NCI-H1092 (cell line): ENCODE measurements around the gene FOXK2.

Experiments
- DNase-seq: peaks from one replicate; lab custom pipeline; 2025; lab: John Stamatoyannopoulos, UW

Gene FOXK2

GRCh38 chr17:82518826-82519810, at the start of gene FOXK2:
TSS of gene FOXK2 (plus strand) at chr17:82519732. CDS start at chr17:82519889, 157 bp downstream.
- DNase-seq = peak; percentile 94

GRCh38 chr17:82470065-82470464, 49.5 kb upstream of the FOXK2 start:
- no peak for DNase-seq

DNA sequence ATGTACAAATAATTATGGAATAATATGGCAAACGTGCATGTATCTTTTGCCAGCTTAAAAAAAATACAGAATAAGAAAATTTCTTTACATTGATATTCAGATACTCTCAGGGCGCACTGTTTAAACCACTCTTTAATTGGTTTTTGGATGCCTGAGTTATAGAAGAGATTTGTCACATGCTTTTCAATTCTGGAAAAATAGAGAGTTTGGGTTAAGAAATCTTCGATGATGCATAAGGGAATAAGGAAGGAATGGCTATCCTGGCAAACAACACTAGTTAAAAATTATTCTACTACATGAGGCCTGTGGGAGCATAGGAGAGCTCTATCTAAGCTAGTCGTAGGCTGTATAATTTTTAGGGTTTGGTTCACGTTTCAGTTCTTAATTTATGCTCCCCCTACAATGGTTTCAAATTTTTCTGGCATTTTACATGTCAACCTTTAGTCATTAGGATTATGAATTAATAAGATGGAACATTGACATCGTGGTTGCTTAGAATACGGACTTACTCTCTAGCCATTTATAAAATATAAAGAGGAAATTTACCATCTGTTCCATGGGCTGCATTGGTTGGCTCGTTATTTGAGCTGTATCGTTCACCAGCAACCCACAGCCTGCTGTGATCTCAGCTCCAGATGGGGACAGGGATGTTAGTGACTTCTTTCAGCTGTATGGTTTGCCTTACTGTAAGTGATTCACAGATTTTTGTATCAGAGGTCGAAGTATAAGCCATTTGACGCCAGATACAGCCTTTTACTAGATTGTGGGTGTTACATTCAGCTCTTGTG, 45.1 kb upstream of the FOXK2 start:
- no peak for DNase-seq

DNA sequence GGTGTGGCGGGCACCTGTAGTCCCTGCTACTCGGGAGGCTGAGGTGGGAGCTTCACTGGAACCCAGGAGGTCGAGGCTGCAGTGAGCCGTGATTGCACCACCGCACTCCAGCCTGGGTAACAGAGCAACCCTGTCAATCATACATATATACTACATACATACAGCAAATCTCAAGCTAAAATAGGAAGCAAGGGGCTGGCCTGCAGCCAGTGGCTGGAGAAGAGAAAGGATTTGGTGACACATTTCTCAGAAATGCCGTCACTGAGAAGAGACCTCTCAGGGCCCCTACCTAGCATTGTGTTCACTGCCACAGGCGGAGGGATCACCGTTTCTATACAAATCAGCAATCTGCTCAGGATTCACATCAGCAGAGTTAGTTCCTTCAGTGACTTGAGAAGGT, 44.1 kb upstream of the FOXK2 start:
- no peak for DNase-seq

- DNase-seq = no peak
Measured at GRCh38 chr17:82477934-82478333, 41.6 kb upstream of the FOXK2 start.

DNA sequence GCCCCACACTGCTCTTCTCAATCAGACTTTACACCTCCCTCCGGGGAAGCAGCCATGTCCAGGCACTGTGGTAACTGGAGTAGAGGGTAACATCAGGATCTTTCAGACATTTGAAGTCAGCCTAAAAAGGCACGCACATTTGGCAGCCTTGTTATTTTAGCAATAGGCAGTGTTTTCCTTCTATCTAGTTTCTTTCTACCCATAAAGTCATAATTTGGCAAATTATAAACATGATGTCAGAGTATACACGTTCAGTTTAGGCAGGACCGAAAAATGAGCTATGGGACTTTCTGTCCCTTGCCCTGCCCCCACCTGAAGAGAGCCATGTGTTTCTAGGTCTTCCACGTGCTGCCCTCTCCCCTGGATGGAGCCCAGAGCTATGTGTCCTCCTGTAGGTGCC, 39.9 kb upstream of the FOXK2 start:
- DNase-seq = no peak

GRCh38 chr17:82480318-82480717, 39.2 kb upstream of the FOXK2 start:
- no peak for DNase-seq

- DNase-seq = no peak
Measured at GRCh38 chr17:82483204-82483660, 36.3 kb upstream of the FOXK2 start.

GRCh38 chr17:82483836-82484235, 35.7 kb upstream of the FOXK2 start:
- DNase-seq = no peak

DNA sequence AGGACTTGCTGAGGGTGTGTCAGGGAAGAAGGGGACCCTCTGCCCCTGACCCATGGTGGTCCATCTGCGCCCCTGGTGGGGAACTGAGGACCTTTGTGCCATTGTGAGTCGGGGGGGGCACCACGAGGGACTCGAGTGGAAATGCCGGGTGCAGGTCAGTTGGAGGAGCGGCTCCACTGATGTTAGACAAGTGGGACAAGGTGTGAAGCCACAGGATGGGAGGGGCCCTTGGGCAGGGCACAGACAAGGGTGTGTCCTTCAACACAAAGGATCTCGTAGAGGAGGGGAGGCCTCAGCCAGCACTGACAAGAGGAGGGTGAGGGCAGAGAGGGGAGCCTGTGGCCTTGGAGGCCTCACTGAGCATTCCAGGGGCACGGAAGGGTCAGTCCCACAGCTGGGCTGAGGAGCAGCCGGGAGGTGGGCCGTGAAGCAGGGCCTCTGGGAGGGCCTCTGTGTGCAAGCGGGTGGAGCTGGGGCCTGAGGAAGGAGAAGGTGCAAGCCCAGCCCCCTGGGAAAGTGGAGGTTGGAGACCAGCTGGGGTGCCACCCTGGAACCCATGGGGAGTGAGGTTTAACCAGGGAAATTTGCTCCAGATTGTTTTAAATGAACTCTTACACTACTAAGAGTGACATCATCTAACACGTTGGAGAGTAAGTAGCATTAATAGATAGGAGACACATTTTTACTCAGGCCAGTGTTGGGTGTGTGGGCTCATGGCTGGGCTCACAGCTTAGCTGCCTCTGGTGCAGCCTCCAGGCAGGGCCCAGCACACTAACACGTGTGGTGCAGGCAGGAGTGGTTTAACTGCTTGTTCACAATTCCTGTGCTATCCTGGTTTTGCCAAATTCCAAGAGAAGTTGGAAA, 33.1 kb upstream of the FOXK2 start:
- DNase-seq = no peak

DNA sequence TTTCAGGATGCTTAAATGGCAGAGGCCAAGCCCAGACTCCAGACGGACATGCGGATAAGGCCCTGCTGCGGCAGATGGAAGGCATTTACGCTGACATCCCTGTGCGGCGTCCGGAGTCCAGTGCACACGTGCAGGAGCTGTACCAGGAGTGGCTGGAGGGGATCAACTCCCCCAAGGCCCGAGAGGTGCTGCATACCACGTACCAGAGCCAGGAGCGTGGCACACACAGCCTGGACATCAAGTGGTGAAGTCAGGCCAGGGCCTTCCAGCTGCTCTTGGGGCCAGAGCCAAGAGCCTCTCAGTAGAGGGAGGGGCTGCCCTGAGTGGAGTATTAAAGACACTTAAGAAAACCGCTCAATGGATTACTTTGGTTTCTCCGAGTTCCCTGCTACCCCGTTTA, 31.6 kb upstream of the FOXK2 start:
- no peak for DNase-seq

DNA sequence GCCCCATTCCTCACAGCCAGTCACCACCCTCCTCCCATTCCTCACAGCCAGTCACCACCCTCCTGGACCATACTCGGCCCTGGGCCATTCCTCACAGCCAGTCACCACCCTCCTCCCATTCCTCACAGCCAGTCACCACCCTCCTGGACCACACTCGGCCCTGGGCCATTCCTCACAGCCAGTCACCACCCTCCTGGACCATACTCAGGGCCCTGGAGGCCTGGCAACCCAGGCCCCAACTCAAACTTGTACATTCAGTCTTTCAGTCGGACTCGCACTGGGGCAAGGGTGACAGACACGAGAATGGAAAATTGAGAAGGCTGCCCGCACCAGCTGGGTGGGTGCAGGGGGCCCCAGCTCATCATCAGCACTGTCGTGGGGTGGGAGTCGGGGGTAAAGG, 30.4 kb upstream of the FOXK2 start:
- DNase-seq = no peak

DNA sequence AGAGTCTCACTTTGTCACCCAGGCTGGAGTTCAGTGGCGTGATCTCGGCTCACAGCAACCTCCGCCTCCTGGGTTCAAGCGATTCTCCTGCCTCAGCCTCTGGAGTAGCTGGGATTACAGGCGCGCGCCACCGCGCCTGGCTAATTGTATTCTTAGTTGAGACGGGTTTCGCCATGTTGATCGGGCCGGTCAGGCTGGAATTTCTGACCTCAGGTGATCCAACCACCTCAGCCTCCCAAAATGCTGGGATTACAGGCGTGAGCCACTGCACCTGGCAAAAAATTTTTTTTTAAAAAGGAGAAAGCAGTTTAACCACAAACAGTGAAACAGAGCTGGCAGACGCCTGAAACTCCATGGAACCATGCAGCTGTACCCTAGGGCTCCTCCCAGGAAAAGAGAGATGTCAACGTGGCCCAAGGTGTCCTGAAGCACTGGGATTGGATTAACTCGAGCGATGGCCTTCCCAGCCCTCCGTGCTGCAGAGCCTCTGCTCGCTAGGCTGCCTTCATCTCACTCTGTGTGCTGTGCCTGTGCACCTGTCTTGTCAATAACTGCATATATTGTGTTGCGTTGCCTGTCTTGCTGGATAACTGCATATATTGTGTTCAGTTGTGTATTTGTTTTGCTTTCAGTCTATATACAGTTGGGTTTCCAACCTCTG, 29.6 kb upstream of the FOXK2 start:
- no peak for DNase-seq

- DNase-seq = no peak
Measured at GRCh38 chr17:82490512-82491195, 28.9 kb upstream of the FOXK2 start.

DNA sequence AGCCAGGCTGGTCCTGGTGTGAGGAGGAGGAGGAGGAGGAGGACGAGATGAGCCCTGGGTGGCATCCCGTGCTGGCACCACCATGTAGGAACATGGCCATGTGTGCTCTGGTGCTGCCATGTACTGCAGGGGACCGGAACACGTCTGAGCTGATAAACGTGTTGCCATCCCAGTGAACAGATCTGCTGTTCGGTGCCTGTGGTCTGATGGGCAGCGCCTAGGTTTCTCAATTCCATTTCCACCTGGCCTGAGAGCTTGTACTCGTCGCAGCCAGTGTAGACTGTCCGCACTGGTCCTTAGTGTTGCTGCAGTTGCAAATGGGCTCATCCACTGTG, 28.4 kb upstream of the FOXK2 start:
- DNase-seq = no peak

- DNase-seq = no peak
Measured at GRCh38 chr17:82491533-82491932, 28.0 kb upstream of the FOXK2 start.

DNA sequence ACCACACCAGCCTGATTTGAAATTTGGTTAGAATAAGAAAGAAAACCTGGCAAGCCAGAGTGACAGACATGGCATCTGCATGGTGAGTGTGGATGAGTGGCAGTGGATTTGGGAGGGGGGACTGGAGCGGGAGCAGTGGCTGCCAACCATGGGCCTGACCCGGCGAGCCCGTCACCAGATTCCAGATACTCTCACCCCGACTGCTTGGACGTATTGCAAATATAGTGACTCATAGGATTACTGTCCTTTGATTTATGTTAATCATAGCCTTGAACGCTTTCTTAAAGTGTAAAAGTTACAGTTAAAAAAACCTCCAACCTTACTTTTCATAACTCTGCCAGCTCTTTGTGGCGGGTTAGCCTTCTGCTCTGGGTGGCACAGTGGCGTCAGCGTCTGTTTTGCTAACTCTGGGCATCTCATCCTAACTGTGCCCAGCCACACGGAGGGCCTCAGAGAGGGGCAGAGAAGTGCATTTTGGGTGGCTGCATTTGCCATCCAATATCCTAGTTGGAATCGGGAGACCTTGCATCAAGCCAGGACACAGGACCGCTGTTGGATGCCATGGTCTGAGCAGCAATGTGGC, 26.8 kb upstream of the FOXK2 start:
- no peak for DNase-seq

DNA sequence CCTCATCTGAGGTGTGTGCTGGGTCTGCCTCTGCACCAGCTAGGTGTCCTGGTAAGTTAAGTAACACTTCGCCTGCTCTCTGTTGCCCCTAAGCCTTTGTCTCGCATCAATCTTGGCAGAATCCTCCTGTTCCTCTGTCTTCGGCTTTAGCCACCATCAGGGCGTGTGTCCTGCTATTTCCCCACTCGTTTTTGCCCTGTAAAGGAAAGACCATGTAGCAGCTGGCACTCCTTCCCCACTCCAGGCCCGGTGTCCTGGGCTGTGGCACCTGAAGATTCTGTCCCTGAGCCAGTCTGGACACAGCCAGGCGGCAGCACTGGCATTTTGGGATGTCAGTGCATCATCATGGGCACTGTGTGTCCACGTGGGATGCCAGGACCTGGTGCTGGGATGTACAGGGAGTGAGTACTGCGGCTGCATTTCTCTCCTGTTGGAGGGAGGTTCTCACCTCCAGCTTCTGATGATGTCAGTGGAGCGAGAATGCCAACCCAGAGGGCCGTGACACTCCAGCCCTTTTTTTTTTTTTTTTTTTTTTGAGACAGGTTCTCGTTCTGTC, 26.2 kb upstream of the FOXK2 start:
- no peak for DNase-seq

DNA sequence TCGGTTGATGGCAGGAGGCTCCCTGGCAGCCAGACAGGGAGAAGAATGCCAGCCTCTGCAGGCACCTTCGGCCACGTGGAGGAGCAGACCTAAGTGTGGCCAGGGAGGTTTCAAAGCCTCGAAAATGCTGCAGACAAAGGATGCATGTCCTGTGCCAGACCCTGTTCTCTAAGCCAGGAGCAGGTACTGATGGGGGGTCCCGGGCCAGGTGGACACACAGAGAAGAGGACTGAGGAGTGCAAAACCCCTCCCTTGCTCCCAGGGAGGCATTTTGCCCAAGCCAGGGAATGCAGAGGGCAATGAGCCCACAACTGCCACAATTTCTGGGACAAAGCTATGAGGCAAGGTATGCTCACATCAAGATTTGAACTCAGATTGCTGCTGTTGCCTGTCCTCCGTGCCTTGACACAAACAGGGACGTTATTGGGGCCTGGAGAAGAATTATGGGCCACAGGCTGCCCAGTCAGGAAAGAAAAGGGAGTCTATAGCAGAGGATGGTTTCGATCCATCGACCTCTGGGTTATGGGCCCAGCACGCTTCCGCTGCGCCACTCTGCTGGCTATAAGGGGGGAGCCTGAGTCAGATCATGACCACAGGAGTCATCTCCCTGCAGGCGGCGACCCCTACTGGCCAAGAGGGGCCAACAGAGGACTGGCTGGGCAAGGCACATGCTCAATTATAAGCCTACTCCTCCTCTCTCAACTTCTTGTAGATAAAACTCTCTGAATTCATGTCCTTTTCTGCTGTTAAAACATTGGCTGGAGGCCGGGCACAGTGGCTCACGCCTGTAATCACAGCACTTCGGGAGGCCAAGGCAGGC, 25.1 kb upstream of the FOXK2 start:
- peak; percentile 93 for DNase-seq
